ENCODE measurements around the gene TMA7.
"Not testable (repeated sequence)": the region's sequence is repeated elsewhere in the genome, so short reads cannot be mapped to it uniquely, and the experiment has no call there.

The TMA7 gene

DNA sequence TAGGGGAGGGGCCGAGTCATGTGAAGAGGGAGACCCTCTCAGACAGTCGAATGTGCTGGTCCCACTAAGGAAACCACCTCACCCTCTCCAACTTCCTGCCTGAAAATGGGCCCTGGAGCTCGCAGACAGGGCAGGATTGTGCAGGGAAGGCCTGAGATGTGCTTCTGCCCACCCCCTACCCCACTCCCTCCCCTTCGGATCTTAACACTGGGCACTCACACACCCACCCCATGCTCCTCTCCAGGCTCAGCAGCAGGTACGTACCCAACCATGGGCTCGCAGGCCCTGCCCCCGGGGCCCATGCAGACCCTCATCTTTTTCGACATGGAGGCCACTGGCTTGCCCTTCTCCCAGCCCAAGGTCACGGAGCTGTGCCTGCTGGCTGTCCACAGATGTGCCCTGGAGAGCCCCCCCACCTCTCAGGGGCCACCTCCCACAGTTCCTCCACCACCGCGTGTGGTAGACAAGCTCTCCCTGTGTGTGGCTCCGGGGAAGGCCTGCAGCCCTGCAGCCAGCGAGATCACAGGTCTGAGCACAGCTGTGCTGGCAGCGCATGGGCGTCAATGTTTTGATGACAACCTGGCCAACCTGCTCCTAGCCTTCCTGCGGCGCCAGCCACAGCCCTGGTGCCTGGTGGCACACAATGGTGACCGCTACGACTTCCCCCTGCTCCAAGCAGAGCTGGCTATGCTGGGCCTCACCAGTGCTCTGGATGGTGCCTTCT lies 26.5 kb downstream of the TMA7 start:
- no peak for DNase-seq

GRCh38 chr3:48467110-48467454 lies 27.0 kb downstream of the TMA7 start:
- DNase-seq = no peak

GRCh38 chr3:48467473-48468267 lies 27.6 kb downstream of the TMA7 start:
- no peak for DNase-seq

- DNase-seq = no peak
Observed at GRCh38 chr3:48468329-48468731, 28.3 kb downstream of the TMA7 start.

DNA sequence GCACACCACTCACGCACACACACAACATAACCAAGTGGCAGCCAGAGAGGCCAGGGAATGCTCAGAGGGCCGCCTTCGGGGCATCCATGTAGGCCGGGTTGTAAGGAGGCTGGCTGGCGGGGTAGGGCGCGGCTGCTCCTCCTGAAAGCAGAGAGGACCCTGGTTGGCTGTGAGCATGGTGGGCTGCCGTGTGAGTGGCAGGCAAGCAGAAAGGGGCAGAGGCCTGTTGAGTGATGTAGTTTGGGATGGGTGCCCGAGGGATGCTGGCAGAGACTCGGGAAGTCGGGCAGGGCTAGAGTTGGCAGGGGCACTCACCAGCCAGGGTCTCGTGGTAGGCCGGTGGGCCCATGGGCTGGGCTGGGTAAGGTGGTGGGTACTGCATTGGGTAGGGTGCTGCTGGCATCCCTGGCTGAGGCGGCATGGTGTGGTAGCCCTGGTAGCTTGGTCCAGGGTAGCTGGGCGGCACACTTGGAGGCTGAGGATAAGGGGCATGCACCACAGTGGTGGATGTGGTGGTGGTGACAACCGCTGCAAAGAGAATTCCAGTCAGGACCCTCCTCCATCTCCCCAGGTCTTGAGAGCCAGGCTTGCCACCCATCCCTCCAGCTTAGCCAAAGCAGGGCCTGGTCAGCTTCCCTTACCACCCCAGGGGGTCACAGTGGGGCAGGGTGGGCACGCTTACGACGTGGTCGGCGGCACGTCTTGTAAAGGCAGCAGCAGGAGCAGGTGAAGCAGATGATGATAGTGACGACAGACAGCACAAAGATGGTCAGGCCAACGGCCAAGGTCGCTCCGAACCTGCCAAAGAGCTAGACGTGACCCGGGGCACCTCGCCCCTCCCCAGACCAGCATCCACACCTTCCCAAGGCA lies 29.2 kb downstream of the TMA7 start:
- no peak for DNase-seq

DNA sequence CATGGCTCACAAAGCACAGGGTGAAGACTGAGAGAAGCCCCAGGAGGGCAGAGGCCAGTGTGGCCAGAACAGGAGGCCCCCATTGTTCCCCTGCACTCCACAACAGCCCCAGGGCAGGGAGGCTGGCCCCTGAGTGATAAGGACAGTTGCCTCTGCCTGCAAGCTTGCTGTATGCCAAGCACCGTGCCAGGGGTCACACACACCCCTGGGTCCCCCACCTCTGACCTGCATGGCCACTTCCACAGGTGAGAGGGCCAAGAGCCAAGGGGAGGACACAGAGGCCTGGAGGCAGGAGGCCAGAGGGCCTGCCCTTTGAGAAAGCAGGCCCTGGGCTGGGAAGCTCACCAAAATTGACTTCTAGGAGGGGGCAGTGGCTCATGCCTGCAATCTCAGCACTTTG lies 30.2 kb downstream of the TMA7 start:
- DNase-seq = no peak

- DNase-seq = no peak
Observed at GRCh38 chr3:48472673-48472922, 32.5 kb downstream of the TMA7 start.

GRCh38 chr3:48472923-48473616 lies 33.0 kb downstream of the TMA7 start:
- DNase-seq = peak; percentile 89

GRCh38 chr3:48473617-48473952 lies 33.5 kb downstream of the TMA7 start:
- no peak for DNase-seq

DNA sequence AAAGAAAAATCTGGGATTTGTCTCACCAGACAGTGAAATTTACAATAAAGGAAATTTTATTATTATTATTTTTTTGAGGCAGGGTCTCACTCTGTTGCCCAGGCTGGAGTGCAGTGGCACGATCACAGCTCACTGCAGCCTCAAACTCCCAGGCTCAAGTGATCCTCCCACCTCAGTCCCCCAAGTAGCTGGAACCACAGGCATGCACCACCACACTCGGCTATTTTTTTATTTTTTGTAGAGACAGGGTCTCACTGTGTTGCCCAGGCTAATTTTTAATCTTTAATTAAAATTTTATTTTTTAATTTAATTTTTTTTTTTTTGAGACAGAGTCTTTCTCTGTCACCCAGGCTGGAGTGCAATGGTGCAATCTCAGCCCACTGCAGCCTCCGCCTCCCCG lies 34.0 kb downstream of the TMA7 start:
- DNase-seq = not testable (repeated sequence)

- DNase-seq = no peak
Observed at GRCh38 chr3:48474619-48475018, 34.6 kb downstream of the TMA7 start.

- no peak for DNase-seq
Observed at GRCh38 chr3:48475188-48475587, 35.1 kb downstream of the TMA7 start.

DNA sequence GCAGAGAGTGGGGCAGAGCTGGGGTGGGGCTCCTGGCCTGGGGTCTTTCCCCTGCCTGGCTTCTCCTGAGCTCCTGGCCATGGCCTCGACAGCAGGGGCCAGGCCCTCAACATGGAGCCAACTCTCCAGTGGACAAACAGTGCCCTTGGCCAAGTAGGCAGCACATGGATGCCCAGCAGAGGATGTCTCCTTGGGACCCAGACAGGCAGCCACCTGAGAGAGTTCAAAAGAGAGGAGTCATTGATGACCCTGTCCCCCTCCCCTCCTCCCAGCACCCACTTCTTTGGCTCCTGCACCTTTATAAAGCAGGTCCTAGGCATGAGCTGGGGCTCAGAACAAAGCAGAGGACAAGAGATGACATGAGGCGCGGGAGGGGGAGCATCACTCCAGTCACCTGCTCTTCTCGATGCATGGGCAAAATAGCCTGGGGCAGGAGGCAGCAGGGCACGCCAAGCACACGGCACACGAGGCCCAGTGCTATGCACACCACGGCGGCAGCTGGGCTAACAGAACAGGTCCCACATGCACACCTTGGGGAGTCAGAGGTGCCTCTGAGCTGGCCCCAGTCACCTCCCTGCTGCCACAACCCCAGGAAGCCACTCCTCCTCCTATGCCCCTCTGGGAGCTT lies 36.5 kb downstream of the TMA7 start:
- no peak for DNase-seq

DNA sequence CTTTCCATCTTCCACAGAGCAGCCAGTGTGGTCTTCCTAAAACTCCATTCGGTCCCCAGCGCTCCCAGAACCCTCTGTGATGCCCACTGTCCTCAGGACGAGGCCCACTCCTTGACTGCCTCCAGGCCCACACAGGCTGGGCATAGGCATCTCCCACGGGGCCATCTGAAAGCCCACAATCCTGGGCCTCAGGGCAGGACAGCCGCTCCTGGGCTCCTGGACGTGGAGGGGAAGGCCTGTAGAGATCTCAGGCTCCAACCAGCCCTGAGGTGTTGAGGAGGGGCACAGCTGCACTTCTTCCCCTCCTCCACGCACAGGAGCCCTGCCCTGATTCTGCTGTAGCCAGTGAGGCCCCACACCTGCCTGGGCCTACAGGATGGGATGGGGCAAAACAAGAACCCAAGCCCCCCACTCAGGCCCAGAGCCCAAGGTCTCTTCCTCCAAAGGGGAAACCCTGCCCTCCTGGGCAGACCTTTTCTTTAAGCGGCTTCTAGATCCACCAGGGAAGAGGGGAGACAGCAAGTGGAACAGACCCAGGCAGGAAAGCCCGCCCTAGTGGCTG lies 38.0 kb downstream of the TMA7 start:
- no peak for DNase-seq

- DNase-seq = no peak
Observed at GRCh38 chr3:48478626-48479555, 38.8 kb downstream of the TMA7 start.

DNA sequence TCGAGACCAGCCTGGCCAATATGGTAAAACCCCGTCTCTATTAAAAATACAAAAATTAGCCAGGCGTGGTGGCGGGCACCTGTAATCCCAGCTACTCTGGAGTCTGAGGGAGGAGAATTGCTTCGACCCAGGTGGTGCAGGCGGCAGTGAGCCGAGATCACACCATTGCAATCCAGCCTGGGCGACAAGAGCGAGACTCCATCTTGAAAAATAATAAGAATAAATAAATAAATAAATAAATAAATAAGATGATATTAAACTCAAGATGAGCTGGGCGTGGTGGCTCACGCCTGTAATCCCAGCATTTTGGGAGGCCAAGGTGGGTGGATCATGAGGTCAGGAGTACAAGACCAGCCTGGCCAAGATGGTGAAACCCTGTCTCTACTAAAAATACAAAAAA lies 40.8 kb downstream of the TMA7 start:
- DNase-seq = not testable (repeated sequence)

DNA sequence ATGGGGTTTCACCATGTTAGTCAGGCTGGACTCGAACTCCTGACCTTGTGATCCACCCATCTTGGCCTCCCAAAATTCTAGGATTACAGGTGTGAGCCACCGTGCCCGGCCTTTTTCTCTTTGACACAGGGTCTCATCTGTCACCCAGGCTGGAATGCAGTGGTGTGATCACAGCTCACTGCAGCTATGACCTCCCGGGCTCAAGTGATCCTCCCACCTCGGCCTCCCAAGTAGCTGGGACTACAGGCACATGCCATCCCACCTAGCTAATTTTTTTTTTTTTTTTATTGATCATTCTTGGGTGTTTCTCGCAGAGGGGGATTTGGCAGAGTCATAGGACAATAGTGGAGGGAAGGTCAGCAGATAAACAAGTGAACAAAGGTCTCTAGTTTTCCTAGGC lies 42.8 kb downstream of the TMA7 start:
- not testable (repeated sequence) for DNase-seq

DNA sequence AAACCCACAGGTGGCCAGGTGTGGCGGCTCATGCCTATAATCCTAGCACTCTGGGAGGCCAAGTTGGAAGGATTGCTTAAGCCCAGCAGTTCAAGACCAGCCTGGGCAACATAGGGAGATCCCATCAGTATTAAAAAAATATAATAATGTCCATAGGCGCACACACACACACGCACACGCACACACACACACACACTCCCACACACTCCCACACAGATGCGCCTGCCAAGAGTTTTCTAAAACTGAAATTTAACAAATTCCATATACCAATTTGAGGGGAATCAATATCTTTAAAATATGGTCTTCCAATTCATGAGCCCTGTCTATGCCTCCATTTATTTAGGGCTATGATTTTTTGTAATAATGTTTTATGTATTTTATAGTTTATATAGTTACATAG lies 46.9 kb downstream of the TMA7 start:
- DNase-seq = no peak

DNA sequence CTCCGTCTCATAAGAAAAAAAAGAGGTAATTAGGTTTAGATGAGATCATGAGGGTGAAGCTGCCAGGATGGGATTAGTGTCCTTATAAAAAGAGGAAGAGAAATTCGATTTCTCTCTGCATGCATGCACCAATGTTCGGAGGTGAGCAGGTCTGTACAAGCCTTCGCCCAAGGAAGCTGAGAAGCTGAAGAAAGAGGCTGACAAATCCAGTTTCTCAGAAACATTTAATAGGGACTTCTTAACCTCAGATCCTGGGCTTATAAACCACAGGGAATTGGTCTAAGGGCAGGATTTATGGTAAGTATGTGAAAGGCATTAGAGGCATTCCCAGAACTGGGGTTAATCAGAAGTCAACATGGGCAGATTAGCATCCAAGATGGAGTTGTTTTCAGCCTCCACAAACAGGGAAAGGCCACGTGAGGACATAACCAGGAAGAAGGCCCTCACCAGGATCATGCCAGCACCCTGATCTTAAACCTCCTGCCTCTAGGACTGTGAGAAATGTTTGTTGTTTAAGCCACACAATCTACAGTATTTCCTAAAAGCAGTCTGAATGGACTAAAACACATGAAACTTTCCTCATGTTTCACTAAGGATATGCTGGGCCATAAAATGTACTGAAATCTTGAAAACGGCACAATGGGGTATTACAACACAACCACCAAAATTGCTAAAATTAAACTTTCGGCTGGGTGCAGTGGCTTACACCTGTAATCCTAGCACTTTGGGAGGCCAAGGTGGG lies 52.6 kb downstream of the TMA7 start:
- DNase-seq = no peak

GRCh38 chr3:48493203-48493501 lies 53.1 kb downstream of the TMA7 start:
- DNase-seq = no peak
